ENCODE measurements around the gene NDUFS4. TPM values are rescaled to one million over a fixed set of nuclear protein-coding genes. Genes with fewer than 3 reads are reported as not detected.
"Not testable (repeated sequence)": the region's sequence is repeated elsewhere in the genome, so short reads cannot be mapped to it uniquely, and the experiment has no call there.

Gene NDUFS4
- total RNA-seq, 1 experiment from 2014 or later, result 62.3 TPM

DNA sequence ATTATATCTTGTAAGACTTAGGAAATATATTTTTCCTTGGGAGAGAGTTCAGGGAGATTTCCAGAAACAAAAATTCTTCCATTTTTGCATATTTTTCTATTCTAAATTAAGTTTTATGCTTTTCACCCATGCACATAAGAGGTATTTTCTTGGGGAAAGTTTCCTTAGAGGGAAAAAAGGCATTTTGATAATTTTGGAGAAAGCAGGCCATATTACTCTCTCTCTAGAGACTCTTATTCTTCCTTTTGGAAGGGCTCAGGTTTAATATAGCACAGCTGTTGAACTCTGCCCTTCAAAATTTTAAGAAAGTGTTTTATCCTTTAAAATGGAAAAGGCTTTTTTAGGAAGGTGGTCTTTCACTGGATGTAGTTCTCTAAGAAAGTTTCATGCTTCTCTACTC lies 8.0 kb downstream of the NDUFS4 start:
- in situ Hi-C loops (cut with HindIII; ENCODE audit: low pct_unique_long_range_greater_than_20kb, low sequenced_read_pairs), result no loop called here
- DNase-seq (ENCODE audit: low read depth), result no peak

DNA sequence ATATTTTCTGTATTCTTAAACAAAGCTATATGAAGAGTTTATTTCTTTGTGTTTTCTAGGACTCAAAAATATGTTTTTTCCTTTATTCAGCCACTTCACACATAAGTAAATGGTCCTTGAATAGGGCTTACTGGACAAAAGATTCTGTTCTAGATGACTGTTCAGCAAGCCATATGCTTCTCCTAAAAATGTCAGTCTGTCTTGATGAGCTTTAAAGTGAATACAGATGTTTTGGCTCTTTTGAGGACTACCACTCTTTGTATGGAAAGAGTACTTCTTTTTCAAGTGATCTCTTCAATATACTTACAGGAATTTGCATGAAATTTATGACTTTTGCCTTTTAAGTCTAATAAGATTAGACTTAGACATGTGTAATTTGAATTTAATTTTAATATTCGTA lies 8.4 kb downstream of the NDUFS4 start:
- no peak for DNase-seq (ENCODE audit: low read depth)
- in situ Hi-C loops (cut with HindIII; ENCODE audit: low pct_unique_long_range_greater_than_20kb, low sequenced_read_pairs), result no loop called here

DNA sequence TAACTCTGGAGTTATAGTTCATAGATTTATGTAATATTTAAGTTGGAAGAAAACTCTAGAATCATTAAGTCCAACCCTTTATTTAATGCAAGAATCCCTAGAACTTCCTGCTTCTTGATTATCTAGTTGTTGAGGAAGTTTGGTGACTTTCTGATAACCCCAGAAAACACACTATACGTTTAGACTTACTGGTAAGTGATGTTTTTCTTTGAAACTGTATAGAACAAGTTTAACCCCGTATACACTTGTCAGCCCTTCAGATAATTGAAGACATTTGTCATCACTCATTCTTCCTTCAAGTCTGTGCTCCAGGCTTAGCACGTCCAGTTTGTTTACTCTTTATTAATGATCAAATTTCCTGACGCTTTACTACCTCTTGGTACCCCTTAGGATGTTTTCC lies 9.0 kb downstream of the NDUFS4 start:
- DNase-seq (ENCODE audit: low read depth), result no peak

DNA sequence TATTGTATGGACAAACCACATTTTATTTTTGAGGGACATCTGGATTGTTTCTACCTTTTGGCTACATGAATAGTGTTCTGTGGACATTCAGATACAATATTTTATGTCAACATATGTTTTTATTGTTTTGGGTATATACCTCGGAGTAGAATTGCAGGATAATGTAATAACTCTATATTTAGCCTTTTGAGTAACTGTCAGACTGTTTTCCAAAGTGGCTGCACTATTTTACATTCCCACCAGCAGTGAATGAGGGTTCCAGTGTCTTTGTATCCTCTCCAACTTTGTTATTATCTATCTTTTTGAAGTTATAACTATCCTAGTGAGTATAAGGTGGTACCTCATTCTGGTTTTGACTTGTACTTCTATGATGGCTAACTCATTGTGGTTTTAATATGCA lies 11.0 kb downstream of the NDUFS4 start:
- in situ Hi-C loops (cut with HindIII; ENCODE audit: low pct_unique_long_range_greater_than_20kb, low sequenced_read_pairs), result no loop called here
- no peak for DNase-seq (ENCODE audit: low read depth)

More for the DNA sequence above, 9.0 kb downstream of the NDUFS4 start:
- in situ Hi-C loops (cut with HindIII; ENCODE audit: low pct_unique_long_range_greater_than_20kb, low sequenced_read_pairs), result no loop called here

DNA sequence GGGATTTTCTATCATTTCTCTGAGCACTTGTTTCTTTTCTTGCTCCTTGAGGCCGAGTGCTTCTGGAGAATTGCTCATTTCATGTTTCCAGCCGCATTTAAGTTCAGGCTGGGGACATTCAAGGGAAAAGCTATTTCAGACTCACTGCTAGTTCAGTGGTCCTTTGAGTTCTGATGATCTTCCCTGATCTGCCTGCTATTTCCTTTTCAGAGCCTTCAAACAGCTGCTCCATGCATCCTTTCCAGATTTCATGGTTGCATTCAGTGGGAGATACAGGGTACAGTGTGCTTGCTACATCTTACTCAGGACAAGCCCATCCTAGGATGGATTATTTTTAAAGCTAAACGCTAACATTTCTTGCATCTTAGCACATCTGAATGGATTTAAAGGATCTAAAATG lies 14.7 kb downstream of the NDUFS4 start:
- DNase-seq (ENCODE audit: low read depth), result no peak
- in situ Hi-C loops (cut with HindIII; ENCODE audit: low pct_unique_long_range_greater_than_20kb, low sequenced_read_pairs), result no loop called here

DNA sequence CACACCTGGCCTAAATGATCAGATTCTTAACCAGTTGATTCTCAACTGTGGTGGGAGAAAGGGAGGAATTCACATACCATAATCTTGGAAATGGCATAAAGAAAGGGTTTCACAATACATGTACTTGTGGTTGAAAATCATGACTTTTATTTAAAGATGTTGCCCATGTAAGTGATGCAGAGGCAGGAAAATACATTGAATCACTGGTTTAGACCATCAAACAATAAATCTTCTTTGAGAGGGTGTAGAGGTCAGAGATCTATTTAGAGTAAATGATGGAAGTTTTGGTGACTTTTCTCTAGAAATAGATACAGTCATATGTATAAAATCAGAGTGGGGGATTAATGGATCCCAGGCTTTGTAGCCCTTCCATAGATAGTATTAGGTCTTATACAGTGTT lies 15.4 kb downstream of the NDUFS4 start:
- in situ Hi-C loops (cut with HindIII; ENCODE audit: low pct_unique_long_range_greater_than_20kb, low sequenced_read_pairs), result no loop called here
- no peak for DNase-seq (ENCODE audit: low read depth)

DNA sequence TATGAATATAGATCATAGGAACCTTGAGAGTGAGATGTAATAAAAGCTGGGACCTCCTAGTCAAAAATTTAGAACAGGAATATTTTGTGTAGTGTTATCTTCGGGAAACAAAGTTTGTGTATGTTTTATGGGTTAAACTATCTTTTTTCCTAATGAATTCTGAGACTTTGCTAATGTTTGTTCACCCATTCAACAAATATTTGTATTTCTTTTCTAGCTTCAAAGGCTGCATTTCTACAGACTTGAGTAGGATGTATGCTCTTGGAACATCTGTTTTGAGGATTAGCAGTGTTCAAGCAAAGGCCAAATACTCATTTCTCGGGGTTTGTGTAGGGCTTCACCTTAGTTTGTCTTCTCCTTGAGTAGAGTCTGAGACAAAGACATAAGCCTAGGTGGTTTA lies 16.2 kb downstream of the NDUFS4 start:
- in situ Hi-C loops (cut with HindIII; ENCODE audit: low pct_unique_long_range_greater_than_20kb, low sequenced_read_pairs), result no loop called here
- no peak for DNase-seq (ENCODE audit: low read depth)

DNA sequence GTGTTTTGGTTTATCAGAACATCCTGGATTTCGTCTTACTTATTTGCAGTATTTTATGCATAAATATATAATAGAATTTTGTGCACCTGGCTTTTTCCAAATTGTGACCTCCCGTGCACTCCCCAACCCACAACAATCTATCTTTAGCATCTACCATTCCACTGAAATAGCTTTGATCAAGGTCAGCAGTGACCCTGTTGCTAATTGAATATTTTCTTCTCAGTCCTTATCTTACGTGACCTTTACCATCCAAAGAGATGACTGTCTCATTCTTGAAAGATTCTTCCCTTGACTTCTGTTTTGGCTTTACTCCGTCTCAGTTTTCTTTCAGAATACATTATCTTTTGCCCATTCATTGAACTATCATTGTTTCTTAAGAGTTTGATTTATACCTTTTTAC lies 18.4 kb downstream of the NDUFS4 start:
- in situ Hi-C loops (cut with HindIII; ENCODE audit: low pct_unique_long_range_greater_than_20kb, low sequenced_read_pairs), result no loop called here

DNA sequence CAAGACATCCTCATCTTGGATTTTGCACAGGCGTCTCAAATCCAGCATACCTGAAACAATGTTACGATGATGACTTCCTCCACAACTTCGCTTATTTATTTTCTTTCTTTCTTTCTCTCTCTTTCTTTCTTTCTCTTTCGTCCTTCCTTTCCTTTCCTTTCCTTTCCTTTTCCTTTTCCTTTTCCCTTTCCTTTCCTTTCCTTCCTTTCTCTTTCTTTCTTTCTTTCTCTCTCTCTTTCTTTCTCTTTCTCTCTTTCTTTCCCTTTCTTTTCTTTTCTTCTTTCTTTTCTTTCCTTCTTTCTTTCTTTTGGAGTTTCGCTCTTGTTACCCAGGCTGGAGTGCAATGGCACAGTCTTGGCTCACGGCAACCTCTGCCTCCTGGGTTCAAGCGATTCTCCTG lies 20.1 kb downstream of the NDUFS4 start:
- DNase-seq (ENCODE audit: low read depth), result no peak
- in situ Hi-C loops (cut with HindIII; ENCODE audit: low pct_unique_long_range_greater_than_20kb, low sequenced_read_pairs), result no loop called here

More for the DNA sequence above, 18.4 kb downstream of the NDUFS4 start:
- DNase-seq (ENCODE audit: low read depth), result no peak

DNA sequence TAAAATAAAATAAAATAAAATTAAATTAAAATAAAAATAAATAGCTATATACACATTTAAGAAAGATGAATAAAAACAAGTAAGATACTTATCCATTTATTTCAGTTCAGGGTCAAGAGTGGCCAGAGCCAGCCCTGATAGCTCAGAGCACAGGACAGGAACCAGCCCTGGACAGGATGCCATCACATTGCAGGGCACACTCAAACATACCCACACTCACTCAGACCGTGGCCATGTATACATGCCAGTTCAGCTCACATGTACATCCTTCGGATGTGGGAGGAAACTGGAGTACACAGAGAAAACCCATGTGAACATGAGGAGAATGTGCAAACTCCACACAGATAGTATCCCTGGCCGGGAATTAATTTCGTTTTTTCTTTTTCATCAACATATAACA lies 21.8 kb downstream of the NDUFS4 start:
- DNase-seq (ENCODE audit: low read depth), result no peak
- in situ Hi-C loops (cut with HindIII; ENCODE audit: low pct_unique_long_range_greater_than_20kb, low sequenced_read_pairs), result no loop called here

DNA sequence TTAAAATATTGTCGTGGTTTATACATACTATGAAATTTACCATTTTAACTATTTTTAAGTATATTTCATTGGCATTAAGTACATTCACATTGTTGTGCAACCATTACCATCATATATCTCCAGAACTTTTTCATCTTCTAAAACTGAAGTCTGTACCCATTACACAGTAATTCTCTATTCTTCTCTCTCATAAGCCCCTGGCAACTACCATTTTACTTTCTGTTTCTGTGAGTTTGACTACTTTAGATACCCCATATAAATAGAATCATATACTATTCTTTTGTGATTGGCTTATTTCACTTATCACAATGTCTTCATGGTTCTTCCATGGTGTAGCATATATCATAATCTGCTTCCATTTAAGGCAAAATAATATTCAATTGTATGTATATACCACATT lies 30.3 kb downstream of the NDUFS4 start:
- no peak for DNase-seq (ENCODE audit: low read depth)
- in situ Hi-C loops (cut with HindIII; ENCODE audit: low pct_unique_long_range_greater_than_20kb, low sequenced_read_pairs), result no loop called here

DNA sequence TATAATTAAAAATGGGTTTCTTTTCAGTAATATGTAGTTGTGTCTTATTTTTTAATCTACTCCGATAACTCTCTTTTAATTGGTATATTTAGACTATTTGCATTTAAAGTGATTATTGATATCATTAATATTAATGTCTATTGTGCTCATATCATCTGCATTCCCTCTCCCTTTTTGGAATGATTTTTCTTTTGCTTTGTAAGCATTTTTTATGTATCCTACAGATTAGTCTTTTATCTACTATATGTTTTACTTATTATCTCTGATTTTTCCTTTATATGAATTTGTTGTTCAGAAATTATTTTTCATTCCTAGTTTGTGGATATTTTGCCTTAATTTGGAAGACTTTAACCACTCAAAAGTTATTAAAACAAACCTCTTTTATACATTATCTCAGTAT lies 34.0 kb downstream of the NDUFS4 start:
- DNase-seq (ENCODE audit: low read depth), result no peak
- in situ Hi-C loops (cut with HindIII; ENCODE audit: low pct_unique_long_range_greater_than_20kb, low sequenced_read_pairs), result no loop called here

DNA sequence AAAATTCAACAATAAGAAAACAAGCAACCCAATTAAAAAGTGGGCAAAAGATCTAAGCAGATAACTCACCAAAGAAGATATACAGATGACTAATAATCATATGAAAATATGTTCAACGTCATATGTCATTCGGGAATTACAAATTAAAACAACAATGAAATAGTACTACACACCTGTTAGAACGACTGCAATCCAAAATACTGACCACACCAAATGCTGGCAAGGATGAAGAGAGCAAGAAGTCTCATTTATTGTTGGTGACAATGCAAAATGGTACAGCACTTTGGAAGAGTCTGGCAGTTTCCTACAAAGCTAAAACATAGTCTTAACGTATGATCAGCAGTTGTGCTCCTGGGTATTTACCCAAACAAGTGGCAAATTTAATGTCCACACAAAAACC lies 37.5 kb downstream of the NDUFS4 start:
- in situ Hi-C loops (cut with HindIII; ENCODE audit: low pct_unique_long_range_greater_than_20kb, low sequenced_read_pairs), result no loop called here
- DNase-seq (ENCODE audit: low read depth), result no peak

DNA sequence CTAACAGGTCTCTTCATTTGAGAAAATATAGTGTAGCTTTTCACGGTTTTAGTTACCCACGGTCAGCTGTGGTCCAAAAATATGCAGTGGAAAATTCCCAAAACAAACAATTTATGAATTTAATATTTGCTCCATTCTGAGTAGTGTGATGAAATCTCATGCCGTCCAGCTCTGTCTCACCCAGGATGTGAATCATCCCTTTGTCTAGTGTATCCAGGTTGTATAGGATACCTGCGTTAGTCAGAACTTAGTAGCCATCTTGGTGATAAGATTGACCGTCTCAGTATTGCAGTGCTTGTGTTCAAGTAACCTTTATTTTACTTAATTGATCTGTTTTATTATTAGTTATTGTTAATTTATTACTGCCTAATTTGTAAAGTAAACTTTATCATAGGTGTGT lies 41.1 kb downstream of the NDUFS4 start:
- DNase-seq (ENCODE audit: low read depth), result no peak
- in situ Hi-C loops (cut with HindIII; ENCODE audit: low pct_unique_long_range_greater_than_20kb, low sequenced_read_pairs), result no loop called here

DNA sequence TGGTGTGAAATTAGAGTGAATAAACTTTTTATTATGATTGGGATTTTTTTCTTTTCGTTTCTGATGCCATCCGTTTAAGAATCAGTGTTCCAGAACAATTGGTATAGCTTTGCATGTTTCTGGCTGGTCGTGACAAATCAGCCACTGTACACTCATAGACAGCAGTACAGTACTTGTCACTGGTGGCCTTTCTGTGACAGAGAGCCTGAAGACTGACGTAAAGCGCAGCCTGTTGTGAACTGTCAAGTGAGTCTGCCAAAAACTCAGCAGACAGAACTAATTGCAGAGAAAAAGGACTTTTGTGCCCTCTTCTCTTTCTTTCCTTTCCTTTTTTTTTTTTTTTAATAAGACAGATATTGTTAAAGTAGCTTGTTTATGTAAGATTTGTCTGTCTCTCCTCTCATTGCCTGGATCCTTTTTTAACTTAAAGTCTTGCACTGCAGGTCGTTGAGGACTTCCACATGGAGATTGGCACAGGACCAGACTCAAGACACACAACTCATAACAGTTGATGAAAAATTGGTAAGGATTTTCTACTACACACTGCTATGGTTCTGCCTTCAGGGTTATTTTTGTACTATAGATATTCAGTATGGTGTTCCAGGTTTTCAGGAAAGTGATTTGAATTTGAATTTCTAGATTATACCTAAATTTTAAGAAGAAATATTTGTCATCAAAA lies 42.7 kb downstream of the NDUFS4 start:
- in situ Hi-C loops (cut with HindIII; ENCODE audit: low pct_unique_long_range_greater_than_20kb, low sequenced_read_pairs), result no loop called here

DNA sequence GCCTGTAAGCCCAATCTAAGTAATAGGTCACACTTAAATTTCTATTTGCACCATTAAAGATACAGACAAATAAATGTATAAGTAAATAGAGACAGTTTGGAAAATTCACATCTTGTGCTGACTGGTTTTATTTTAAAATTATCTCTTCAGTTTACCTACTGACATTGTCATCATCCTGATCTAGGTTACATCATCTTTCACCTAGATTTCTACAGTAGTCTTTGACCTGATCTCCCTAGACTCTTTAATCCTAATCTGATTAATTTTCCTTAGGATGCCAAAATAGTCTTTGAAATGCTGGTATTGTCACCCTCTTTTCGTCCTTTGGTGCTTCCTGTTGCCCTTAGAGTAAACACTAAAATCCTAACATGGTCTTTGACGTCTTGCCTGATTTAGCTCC lies 43.9 kb downstream of the NDUFS4 start:
- in situ Hi-C loops (cut with HindIII; ENCODE audit: low pct_unique_long_range_greater_than_20kb, low sequenced_read_pairs), result no loop called here
- no peak for DNase-seq (ENCODE audit: low read depth)

More for the DNA sequence above, 42.7 kb downstream of the NDUFS4 start:
- DNase-seq (ENCODE audit: low read depth), result no peak

DNA sequence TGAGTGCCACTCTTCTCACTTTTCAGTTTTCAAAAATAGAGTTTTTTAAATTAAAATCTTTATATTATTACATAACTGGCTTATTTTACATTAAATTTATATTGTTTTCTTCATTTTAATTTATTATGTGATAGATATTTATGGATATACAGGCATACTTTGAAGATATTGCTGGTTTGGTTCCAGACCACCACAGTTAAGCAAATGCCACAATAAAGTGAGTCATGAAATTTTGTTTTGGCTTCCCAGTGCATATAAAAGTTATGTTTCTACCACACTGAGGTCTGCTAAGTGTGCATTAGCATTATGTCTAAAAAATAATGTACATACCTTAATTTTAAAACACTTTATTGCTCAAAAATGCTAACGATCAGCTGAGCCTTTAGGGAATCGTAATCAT lies 47.4 kb downstream of the NDUFS4 start:
- in situ Hi-C loops (cut with HindIII; ENCODE audit: low pct_unique_long_range_greater_than_20kb, low sequenced_read_pairs), result no loop called here
- DNase-seq (ENCODE audit: low read depth), result no peak

DNA sequence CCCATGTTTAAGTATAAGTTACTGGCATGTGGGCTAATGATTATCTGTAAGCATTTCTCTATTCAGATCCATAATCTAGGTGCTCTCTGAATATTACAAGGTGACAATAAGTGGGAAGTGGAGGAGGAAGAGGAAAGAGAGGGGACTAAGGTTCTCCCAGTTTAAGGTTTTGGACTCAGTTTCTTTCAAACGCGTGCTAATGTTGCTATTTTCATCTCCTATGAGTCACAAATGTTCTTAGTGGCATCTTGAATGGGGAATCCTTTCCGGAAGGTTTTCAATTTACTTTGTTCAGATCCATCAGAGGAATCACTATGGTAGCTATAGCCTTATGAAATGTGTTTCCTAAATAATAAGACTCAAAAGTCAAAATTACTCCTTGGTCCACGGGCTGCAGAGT lies 48.5 kb downstream of the NDUFS4 start:
- DNase-seq (ENCODE audit: low read depth); in situ Hi-C loops (cut with HindIII; ENCODE audit: low pct_unique_long_range_greater_than_20kb, low sequenced_read_pairs): not testable (repeated sequence)

DNA sequence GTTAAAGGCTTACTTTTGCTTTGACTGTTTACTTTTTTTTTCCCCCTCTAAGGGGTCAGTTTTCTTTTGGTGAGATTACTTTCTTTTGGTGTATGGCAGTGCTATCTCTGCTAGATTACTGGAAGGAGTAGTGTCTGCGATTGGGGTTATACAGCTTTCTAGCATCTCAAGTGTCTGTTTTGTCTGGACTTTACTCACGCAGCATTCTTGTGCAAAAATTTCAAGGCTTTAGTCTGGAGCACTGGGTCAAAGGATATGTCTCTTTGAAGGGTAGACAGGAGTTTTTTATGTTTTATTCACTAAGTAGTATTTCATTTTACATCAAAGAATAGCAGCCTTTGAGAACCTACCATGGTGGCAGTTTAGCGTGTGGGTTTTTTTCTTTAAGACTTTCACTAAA lies 52.6 kb downstream of the NDUFS4 start:
- DNase-seq (ENCODE audit: low read depth), result no peak
- in situ Hi-C loops (cut with HindIII; ENCODE audit: low pct_unique_long_range_greater_than_20kb, low sequenced_read_pairs), result no loop called here

DNA sequence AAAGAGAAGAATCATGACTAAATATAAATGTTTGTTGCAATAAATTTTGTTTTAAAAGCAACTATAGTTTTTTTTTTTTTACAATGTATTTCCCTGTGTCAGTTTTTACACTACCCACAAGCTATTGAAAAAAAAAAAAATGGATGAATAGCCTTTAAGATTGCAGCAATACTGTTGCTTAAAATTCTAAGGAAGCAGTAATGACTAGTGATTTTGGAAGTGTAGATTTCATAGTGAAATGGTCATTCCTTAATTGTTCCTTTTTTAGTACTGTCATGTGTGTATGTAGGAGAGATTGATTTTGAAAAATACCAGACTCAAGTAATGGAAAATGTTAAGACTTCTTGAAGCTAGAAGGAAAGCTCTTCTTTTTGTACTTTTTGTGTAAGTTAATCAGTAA lies 53.1 kb downstream of the NDUFS4 start:
- in situ Hi-C loops (cut with HindIII; ENCODE audit: low pct_unique_long_range_greater_than_20kb, low sequenced_read_pairs), result no loop called here

More for the DNA sequence above, 53.1 kb downstream of the NDUFS4 start:
- DNase-seq (ENCODE audit: low read depth), result no peak
